RPMI8226 (cell line): ENCODE results near the gene DCDC1.

Source experiments
- DNase-seq: peaks from one replicate; pipeline ENCODE4 v3.0.0-alpha.2; 2015

The DCDC1 gene

DNA sequence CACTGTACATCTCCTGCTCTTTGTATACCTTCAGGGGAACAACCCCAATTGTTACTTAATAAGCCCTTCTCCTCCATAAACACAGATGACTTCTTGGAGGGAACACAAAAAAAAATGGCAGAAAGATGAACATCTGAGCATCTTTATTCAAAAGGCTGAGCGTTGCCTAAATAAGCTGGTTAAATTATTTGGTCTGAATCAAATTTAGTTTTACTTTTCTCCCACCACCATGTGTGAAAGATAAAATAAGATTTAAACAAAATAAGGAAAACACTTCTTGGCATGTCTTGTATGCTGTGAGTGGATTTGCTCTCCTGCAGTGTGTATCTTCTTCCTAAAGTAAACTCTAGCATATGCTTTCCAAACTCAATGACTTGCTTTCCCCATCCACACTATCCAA is 137.9 kb downstream of the DCDC1 start:
- DNase-seq = no peak

DNA sequence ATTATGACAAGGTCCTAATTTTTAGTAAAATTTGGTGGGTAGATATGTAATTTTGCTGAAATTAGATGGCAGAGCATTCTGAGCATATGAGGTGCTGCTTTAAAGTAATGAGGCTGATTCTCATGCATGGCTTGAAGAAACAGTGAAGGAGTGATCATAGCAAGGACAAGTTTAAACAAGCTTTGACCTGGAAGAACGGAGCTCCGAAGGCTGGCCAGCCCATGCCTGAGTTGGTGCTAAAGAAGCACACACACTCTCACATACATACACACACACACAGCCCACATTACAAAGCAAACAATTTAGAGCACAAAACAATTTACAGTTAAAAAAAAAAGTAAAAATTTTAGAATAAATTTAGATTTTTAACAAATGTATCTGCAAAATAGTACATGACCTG is 150.7 kb downstream of the DCDC1 start:
- DNase-seq = no peak

GRCh38 chr11:31214372-31214771 is 155.2 kb downstream of the DCDC1 start:
- no peak for DNase-seq

- no peak for DNase-seq
These were observed 170.2 kb downstream of the DCDC1 start for GRCh38 chr11:31199378-31199777.

GRCh38 chr11:31173926-31174680 is 195.4 kb downstream of the DCDC1 start:
- DNase-seq = no peak

DNA sequence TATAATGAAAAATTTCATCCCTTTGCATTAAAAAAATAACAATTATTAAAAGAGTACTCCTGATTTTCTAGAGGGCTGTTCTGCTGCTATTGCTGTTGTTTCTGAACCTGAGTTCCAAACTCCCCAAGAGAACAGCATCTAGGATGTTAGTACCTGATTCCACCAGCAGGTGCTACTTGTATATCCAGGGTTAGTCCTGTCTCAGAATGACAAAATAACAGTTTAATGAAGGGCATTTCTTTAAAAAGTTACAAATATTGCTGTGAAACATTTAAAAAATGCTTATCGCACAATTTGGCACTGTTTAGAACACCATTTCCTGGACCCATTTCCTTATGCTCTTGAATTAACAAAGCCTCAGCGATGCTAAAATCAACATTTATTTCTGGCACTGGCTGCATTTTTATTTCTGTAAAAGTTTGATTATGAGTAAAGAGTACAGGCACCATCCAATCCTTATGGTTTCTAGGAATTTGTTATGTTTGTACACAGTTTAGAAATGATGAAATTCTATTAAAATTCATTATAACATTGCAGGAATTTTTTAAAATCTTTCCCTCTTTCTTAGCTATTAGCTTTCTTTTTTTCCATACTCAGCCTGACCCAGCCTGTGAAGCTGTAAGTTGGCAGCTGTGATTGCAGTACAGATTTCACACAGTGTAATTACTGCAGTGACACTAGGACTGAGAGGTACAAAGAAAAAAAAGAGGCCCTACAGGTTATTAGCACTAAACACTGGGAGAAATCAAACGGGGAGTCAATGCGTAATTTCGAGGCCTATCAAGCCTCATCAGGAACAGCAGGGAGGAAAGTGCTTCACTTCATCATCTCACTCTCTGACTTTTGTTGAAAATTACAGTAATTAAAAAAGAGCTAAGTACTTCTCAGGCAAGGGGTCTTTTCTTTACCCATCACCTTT is 208.8 kb downstream of the DCDC1 start:
- DNase-seq = no peak

- no peak for DNase-seq
These were observed 218.7 kb downstream of the DCDC1 start for GRCh38 chr11:31150841-31151240.

DNA sequence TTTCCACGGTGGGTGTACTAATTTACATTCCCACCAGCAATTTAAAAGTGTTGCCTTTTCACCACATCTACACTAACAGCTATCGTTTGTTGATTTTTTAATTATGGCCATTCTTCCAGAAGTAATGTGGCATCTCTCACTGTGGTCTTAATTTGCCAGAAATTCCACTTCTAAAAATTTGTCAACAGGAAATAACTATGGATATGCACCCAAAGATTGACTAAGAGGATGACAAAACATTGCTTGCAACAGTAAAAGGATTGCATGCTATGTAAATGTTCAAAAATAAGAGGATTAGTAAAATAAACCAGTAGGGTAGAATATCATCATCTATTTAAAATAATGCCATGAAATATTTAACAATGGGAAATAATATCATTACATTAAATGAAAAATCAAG is 219.5 kb downstream of the DCDC1 start:
- no peak for DNase-seq

GRCh38 chr11:31141789-31142188 is 227.8 kb downstream of the DCDC1 start:
- DNase-seq = no peak

DNA sequence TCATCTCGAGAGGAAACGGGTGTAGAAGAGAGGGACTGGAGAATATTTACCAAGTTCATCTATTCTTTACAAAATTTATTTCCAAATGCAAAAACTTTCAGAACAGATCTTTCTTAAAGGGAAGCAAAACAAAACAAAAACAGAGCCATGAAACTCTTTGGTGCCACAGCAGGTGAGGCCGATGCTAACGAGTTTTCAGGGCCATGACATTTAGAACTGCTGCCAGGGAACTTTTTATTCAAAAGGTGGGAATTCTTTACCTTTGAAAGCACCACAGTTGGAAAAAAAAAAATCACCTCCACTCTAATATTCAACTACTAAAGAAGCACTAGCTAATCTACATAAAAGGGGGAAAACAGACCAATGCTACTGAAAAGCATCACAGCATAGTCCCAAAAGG is 230.1 kb downstream of the DCDC1 start:
- no peak for DNase-seq

DNA sequence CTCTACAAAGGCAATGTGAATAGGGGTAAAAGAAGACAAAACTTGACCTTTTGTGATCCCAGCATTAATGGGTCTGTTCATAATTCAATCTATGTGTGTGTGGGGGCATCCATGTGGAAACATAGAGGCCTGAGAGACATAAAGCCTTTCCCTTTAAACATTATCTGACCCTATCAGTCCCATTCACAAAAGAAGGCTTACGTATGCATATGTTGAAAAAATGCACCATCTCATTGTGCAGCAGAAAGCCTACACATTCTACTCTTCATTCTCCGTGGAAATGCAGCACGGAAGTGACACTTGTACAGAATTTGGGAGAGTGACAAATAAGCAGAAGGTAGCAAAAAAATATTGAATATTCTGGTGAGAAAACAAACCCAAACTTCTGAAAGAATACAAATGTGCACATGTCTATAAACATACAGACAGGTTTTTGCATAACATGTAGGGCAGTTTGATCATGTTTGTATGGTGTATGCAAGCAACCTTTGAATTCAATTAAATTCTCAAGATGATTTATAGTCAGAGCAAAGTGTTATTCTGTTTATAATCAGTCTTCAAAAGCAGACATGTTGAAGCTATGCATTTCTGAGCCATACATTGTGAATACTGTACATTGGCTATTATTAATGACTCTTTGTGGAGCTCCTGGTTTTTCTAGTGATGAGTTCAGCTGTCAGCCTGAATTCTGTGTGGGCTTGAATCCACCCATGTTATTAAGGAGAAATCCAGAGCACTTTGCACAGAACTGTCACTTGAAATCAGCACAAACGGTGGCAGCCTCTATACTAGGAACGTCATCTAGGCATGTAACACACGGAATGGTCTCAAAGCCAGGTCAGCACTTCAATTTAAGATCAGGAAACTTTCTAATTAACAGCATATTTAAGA is 236.8 kb downstream of the DCDC1 start:
- no peak for DNase-seq

- DNase-seq = no peak
These were observed 237.8 kb downstream of the DCDC1 start for GRCh38 chr11:31131760-31132159.

GRCh38 chr11:31127290-31127689 is 242.2 kb downstream of the DCDC1 start:
- no peak for DNase-seq

DNA sequence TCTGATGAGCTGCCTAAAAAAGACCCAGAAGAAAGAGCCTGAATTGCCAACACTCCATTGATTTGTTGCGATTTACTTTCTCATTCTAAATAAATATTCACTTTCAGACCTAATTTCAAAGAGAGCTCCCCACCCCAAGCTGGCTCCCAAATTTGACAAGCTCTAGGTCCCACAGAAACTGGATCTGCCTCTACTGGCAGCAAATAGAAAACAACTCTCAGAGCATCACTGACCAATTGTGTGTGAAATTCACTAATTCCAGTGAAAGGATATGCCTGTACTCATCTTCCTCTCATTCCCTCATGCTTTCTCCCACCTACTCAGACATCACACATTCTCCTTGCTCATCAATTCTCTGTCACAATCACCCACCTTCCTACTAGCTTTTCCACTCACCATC is 249.1 kb downstream of the DCDC1 start:
- no peak for DNase-seq

- no peak for DNase-seq
These were observed 251.0 kb downstream of the DCDC1 start for GRCh38 chr11:31118566-31118965.

DNA sequence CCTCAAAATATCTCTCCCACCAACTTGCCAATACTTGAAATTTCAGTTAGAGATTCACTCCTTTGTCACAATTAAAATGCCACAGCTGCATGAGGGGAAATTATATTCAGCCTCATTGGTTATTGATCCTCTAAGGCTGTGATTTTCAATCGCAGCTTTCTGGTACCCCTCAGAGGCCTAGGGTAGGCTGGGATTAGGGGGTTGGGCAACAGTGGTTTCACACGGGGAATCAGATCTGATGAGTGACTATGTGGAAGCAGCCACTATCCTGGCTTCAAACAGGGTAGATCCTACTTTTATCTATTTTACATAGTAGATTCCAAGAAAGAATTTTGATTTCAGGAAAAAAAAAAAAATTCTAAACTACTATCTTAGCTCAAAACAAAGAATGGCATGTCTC is 252.5 kb downstream of the DCDC1 start:
- no peak for DNase-seq

DNA sequence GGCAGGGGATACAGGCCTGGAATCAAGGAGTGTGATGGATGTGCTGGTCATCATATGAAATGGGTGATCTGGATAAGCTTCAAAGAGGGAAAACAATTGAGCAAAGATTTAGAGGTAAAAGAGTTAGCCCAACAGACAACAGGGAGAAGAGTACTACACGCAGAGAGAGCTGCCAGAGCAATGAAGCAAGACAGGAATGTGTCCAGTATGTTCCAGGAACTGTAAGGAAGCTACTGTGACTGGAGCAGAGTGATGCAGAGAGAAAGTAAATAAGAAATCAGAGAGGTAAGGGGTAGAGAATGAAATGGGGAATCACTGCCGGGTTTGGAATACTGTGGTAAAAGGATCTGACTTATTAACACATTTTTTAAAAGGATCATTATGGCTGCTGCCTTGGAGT is 255.1 kb downstream of the DCDC1 start:
- no peak for DNase-seq

DNA sequence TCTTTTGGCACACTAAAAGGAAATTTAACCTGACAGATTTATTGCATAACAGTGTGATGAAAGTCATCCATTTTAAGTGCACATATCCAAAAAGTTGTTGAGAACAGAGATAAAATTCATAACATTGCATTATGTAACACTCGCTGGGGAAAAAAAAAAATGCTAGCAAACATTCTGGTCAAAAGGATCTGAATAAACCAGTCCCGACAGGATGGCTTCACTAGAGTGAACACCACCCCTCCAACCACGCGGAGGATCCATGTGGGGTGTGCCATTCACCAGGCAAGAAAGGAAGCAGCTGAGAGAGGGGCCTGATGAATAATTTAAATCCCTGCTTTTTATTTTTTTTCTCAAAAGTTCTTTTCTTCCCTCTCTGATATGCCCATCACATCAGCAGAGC is 258.7 kb downstream of the DCDC1 start:
- DNase-seq = no peak

DNA sequence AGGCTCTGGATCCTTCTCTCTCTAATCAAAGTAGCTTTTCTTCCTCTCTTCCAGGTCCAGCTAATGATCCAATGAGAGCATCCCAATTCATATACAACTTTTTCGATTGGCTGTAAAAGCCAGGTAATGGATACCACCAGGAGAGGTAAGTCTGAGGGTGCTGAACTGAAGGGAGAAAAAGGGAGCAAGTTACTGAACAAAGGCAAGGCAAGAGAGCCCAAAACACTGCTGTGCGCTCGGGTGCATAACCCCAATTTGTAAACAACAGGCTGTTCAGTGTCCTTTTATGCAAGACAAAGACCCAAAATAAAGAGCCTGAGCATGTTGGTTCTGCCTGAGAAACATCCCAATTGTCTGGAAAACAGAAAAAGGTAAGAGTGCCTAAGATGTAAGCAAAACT is 260.1 kb downstream of the DCDC1 start:
- DNase-seq = no peak

- DNase-seq = no peak
These were observed 261.9 kb downstream of the DCDC1 start for GRCh38 chr11:31107649-31108048.

DNA sequence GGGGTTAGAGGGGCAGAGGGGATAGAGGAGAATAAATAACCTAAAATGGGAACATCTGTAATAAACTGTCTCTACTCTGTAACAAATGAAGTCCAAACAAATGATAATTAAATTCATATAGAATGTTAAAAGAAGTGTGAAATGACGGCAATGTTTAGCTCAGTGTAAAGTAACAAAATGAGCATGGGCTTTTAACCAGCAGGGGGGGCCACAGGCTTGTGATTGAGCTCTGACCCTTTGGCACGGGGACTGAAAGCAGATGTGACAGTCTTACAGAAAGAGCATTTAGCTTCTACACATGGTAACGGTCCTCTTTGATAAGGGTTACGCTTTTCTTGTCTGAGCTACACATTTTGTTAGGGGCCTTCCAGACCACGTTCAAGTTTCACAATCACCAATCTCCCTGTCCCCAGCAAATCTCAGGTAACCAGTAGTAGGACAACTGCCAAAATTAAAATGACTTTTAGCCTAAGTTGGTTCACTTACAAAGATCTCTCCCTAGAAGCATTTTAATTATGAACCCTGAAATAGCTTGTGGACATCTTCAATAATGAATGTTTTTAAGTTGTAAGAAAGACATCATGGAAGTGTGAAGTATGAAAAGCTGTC is 262.5 kb downstream of the DCDC1 start:
- DNase-seq = peak; percentile 60

- DNase-seq = no peak
These were observed 263.2 kb downstream of the DCDC1 start for GRCh38 chr11:31106326-31106725.

DNA sequence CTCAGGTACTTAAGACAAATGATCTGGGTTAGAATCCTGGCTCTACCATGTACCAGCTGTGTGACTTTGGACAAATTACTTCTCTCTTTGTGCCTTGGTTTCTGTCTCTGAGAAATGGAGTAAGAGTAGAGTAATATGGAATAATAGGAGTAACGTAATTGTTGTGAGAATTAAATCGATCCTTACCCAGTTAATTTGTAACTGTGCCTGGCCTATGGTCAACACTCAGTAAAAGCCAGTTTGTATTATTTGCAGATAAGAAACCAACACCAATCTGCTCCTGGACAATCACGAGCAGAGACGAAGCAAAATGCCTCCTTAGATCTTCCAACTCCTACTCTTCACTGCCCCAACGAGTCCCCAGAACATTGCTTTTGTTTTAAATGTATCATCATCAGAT is 266.7 kb downstream of the DCDC1 start:
- DNase-seq = no peak
